HepG2 (cell line): ENCODE results near the gene ZNF593OS. TPM values are rescaled to one million over a fixed set of nuclear protein-coding genes. Genes with fewer than 3 reads are reported as not detected.

Experiments
- ATAC-seq: fragments of 200-7000 bp; cut with Tn5 transposase; 3 replicates; pipeline ENCODE4 v1.9.1; 2020; ENCODE audit warnings: mild to moderate bottlenecking, moderate library complexity
- BruUV-seq: library from RNA; stranded (reverse); fragments of 400-500 nt; replicated peaks from 2 replicates; lab custom pipeline; 2021; lab: Mats Ljungman, UMichigan
- CTCF ChIA-PET: fragments of 300-600 bp; formaldehyde crosslinking; extraction: SDS; loops from one replicate; lab custom pipeline; 2021; ENCODE audit warnings: low total read pairs, inconsistent platforms, low intra/inter-chr PET ratio; lab: Yijun Ruan, JAX
- POLR2A ChIA-PET: fragments of 350-600 bp; sonication (Branson Sonifier 250); formaldehyde crosslinking; loops from one replicate; lab custom pipeline; 2020; ENCODE audit warnings: antibody characterized with exemption, inconsistent platforms; lab: Yijun Ruan, JAX
- DNase-seq: peaks from one replicate; pipeline ENCODE4 v3.0.0-alpha.2; 2015; ENCODE audit warnings: low spot score
- FAIRE-seq: peaks from 3 replicates; lab custom pipeline; 2011; peaks lifted over from hg19 to GRCh38; lab: Jason Lieb, UNC
- H2AFZ ChIP-seq: one replicate; pipeline ENCODE4 v1.6.1; 2011; ENCODE audit warnings: low read length, inconsistent platforms
- H3K27ac ChIP-seq: fragments of 300-600 bp; 3 replicates; pipeline ENCODE4 v1.8.0; 2011; ENCODE audit warnings: mixed run types, mild to moderate bottlenecking, mixed read lengths, low read length, inconsistent platforms; ENCODE audit not compliant: insufficient read depth; ENCODE audit errors: extremely low read length
- H3K27me3 ChIP-seq, 2 experiments: fragments of 200-600 bp in 1 of 2; 2 replicates in 1 of 2; 3 replicates in 1 of 2; pipeline versions ENCODE4 v1.6.0 to v1.8.0; 2011; ENCODE audit warnings: low read length in 2 of 2, mild to moderate bottlenecking in 2 of 2, moderate library complexity in 2 of 2, inconsistent platforms in 1 of 2; ENCODE audit not compliant: insufficient read depth in 2 of 2, control insufficient read depth in 1 of 2
- H3K36me3 ChIP-seq, 2 experiments: fragments of 200-600 bp in 1 of 2; replicated peaks in 1 of 2; 2 replicates in 1 of 2; 3 replicates in 1 of 2; pipeline versions ENCODE4 v1.5.1 to v1.8.0; 2011; ENCODE audit warnings: low read length in 2 of 2, inconsistent platforms in 1 of 2; ENCODE audit not compliant: insufficient read depth in 2 of 2, control insufficient read depth in 1 of 2
- H3K4me1 ChIP-seq: 2 replicates; pipeline ENCODE4 v1.5.1; 2012; ENCODE audit warnings: low read length, inconsistent platforms; ENCODE audit not compliant: insufficient read depth
- H3K4me2 ChIP-seq: 2 replicates; pipeline ENCODE4 v1.6.0; 2011; ENCODE audit warnings: low read depth, low read length, inconsistent platforms
- H3K4me3 ChIP-seq, 3 experiments: fragments of 200-600 bp in 1 of 3; sonication (generic), shearing (Covaris generic) in 1 of 3; replicated peaks in 1 of 3; 2 replicates each; pipeline ENCODE4 v1.5.1; 2011 to 2016; ENCODE audit warnings: low read length in 3 of 3, inconsistent platforms in 2 of 3, low read depth in 2 of 3, mild to moderate bottlenecking in 2 of 3, control low read depth in 1 of 3, mixed read lengths in 1 of 3; ENCODE audit not compliant: insufficient read depth in 1 of 3
- H3K79me2 ChIP-seq: one replicate; pipeline ENCODE4 v1.6.1; 2011; ENCODE audit warnings: low read length, inconsistent platforms; ENCODE audit not compliant: insufficient read depth
- H3K9ac ChIP-seq: 2 replicates; pipeline ENCODE4 v1.6.0; 2011; ENCODE audit warnings: mild to moderate bottlenecking, low read depth, low read length, inconsistent platforms; ENCODE audit not compliant: insufficient read depth
- H3K9me3 ChIP-seq: 2 replicates; pipeline ENCODE4 v1.5.1; 2012; ENCODE audit warnings: mild to moderate bottlenecking, low read length
- H4K20me1 ChIP-seq: 2 replicates; pipeline ENCODE4 v1.6.0; 2011; ENCODE audit warnings: inconsistent platforms, mild to moderate bottlenecking, low read length, moderate library complexity; ENCODE audit not compliant: insufficient read depth
- SRF ChIP-seq: IDR thresholded peaks from 2 replicates; pipeline ENCODE4 v1.6.1; 2011; ENCODE audit warnings: mild to moderate bottlenecking, low read depth, low read length, moderate library complexity
- TEAD3 ChIP-seq: optimal IDR thresholded peaks from 2 replicates; pipeline ENCODE3; 2016; ENCODE audit warnings: borderline replicate concordance
- ZKSCAN1 ChIP-seq: fragments of 150-350 bp; IDR thresholded peaks from 2 replicates; pipeline ENCODE4 v1.6.1; 2014; ENCODE audit warnings: low read length
- WGBS: methylation state at CpG from one replicate; pipeline ENCODE4 v1.1.6; 2017; ENCODE audit warnings: low lambda C conversion rate; 5-methylcytosine and 5-hydroxymethylcytosine counted together
- in situ Hi-C: cut with HindIII; loops from 2 replicates; pipeline ENCODE4 v1.10.0; 2017; ENCODE audit warnings: low pct_unique_long_range_greater_than_20kb; ENCODE audit not compliant: extremely low pct_ligation_motif_present
- intact Hi-C: fragments of 100-400 bp; cut with micrococcal nuclease; formaldehyde crosslinking; loops from one replicate; pipeline ENCODE4 v1.10.0; 2022; ENCODE audit not compliant: unreplicated experiment
- polyA plus RNA-seq, 8 experiments: library from polyadenylated mRNA; depleted of rRNA in 3 of 8; stranded (reverse) in 7 of 8; unstranded in 1 of 8; fragments of >200 nt; fragmentation: Illumina TruSeq in 4 of 8; extraction: Trizol in 4 of 8; gene quantifications; 2 replicates each; pipeline versions ENCODE4 v1.2.1 to v1.2.3, GENCODE V29; 2011 to 2016; ENCODE audit warnings: low read depth in 4 of 8, missing spikeins in 1 of 8, mixed read lengths in 1 of 8; ENCODE audit not compliant: insufficient read depth in 1 of 8
- total RNA-seq, 5 experiments: library from RNA; depleted of rRNA; stranded (reverse); fragments of >200 nt; fragmentation: Illumina TruSeq; extraction: Trizol; gene quantifications; 2 replicates each; pipeline ENCODE4 v1.2.3, GENCODE V29; 2016; ENCODE audit warnings: low read depth in 1 of 5
- TF ChIP-seq, protein P1 (sequence below): sonication (generic); formaldehyde crosslinking; IDR thresholded peaks from 2 replicates; pipeline ENCODE4 v1.4.0; 2020; ENCODE audit warnings: missing genetic modification reagents

Gene ZNF593OS
- total and polyA plus RNA-seq, 2 of the 13 experiments (the other 11 are each of a cell fraction or from before 2014, with no cell fraction given) = not detected

DNA sequence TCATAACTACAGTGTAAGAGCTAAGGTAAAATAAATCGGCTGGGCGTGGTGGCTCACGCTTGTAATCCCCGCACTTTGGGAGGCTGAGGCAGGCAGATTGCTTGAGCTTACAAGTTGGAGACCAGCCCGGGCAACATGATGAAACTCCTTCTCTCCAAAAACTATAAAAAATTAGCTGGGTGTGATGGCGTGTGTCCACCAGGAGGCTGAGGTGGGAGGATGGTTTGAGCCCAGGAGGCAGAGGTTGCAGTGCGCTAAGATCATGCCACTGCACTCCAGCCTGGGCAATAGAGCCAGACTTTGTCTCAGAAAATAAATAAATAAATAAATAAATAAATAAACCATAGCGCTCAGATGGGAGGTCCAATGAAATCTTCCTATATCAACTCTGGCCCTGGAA, 29.5 kb downstream of the ZNF593OS start:
- no peak overlapping the region for H3K9ac ChIP-seq
- TF ChIP-seq, protein P1, sequence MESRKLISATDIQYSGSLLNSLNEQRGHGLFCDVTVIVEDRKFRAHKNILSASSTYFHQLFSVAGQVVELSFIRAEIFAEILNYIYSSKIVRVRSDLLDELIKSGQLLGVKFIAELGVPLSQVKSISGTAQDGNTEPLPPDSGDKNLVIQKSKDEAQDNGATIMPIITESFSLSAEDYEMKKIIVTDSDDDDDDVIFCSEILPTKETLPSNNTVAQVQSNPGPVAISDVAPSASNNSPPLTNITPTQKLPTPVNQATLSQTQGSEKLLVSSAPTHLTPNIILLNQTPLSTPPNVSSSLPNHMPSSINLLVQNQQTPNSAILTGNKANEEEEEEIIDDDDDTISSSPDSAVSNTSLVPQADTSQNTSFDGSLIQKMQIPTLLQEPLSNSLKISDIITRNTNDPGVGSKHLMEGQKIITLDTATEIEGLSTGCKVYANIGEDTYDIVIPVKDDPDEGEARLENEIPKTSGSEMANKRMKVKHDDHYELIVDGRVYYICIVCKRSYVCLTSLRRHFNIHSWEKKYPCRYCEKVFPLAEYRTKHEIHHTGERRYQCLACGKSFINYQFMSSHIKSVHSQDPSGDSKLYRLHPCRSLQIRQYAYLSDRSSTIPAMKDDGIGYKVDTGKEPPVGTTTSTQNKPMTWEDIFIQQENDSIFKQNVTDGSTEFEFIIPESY (CRISPR knock-in tag) = peak; percentile 55; the same call in 1 of the 2 replicates
- no peak for TF ChIP-seq TEAD3 (CRISPR knock-in tag)
- FAIRE-seq (no peak), ATAC-seq (no peak), DNase-seq (no peak)
- no peaks in the 10 kb centered on the region for H3K36me3 ChIP-seq
- intact Hi-C loops (no loop called here), in situ Hi-C loops (no loop called here)
- no peaks in the 10 kb centered on the region for H3K9me3 ChIP-seq
- no peaks in the 10 kb centered on the region for H4K20me1 ChIP-seq
- no peaks in the 10 kb centered on the region; a peak in 2 of 5 replicates for H3K27me3 ChIP-seq
- no peak overlapping the region for H3K4me3 ChIP-seq
- no peak overlapping the region for H3K4me2 ChIP-seq
- WGBS = 75% methylated on average over 8 of the region's 8 CpGs
- CTCF ChIA-PET = no interaction called here
- BruUV-seq = no TSS peak
- H3K4me1 ChIP-seq = 0 out of 2 replicates have a peak, but pooled peaks cover 13% of the 10 kb centered on the region
- no peaks in the 10 kb centered on the region for H3K79me2 ChIP-seq
- H2AFZ ChIP-seq = no peak overlapping the region
- no peak overlapping the region for H3K27ac ChIP-seq
- POLR2A ChIA-PET = no interaction called here

DNA sequence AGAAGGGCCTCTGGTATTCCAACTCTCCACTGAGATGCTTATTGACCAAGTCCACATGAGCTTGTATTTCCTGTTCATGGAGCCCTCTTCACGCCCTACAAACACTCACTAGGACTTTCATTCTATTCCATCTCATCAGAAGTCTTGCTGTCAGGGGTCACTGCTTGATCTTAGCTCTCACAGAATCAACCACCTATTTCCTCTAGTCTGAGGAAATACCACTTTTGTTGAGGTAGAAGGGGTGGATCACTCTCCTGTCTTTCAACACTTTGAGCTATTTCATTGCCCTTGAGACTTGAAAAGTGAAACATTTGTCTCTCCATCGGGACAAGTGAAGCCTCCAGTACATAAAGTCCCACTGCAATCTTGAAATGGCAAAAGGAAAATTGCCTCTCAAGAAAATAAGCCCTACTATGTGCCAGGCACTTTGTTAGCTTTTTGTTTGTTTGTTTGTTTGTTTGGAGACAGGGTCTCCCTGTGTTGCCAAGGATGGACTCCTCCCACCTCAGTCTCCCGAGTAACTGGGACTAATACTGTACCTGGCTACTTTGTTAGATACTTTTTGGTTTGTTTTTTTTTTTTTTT, 32.6 kb downstream of the ZNF593OS start:
- Histone ChIP-seq H3K9me3 (no peaks in the 10 kb centered on the region), H3K79me2 (no peaks in the 10 kb centered on the region), H3K27me3 (no peaks in the 10 kb centered on the region; a peak in 1 of 5 replicates), H2AFZ (no peak overlapping the region), H3K4me2 (no peak overlapping the region), H3K9ac (no peak overlapping the region), H3K4me1 (0 out of 2 replicates have a peak, but pooled peaks cover 9% of the 10 kb centered on the region), H3K27ac (no peak overlapping the region), H3K36me3 (no peaks in the 10 kb centered on the region), H3K4me3 (no peak overlapping the region), H4K20me1 (no peaks in the 10 kb centered on the region)
- intact Hi-C loops = no loop called here
- TF ChIP-seq SRF (no peak), ZKSCAN1 (peak; percentile 75)
- ChIA-PET POLR2A (no interaction called here), CTCF (no interaction called here)
- BruUV-seq = no TSS peak
- in situ Hi-C loops = no loop called here
- no peak for DNase-seq
- no peak for FAIRE-seq
- WGBS = 17% methylated on average over 3 of the region's 3 CpGs
- no peak for ATAC-seq
